Activated CD8-positive, alpha-beta memory T cell treated with anti-CD3 and anti-CD28 coated beads, Interleukin-2, amount 50 U/mL, for 1 hour (primary cell): ENCODE results near the gene RPL13.
A peak's percentile ranks its signal among the peaks of the same experiment; 100 is the strongest.
"Not testable (repeated sequence)": the region's sequence is repeated elsewhere in the genome, so short reads cannot be mapped to it uniquely, and the experiment has no call there.

Experiments
- DNase-seq: peaks from one replicate; pipeline ENCODE4 v3.0.0-alpha.2; 2020; ENCODE audit errors: extremely low read depth

RPL13 gene

GRCh38 chr16:89576153-89577054, 15.9 kb downstream of the RPL13 start:
- DNase-seq, result no peak

- no peak for DNase-seq
Observed at GRCh38 chr16:89577055-89577759, 16.7 kb downstream of the RPL13 start.

- DNase-seq, result no peak
Observed at GRCh38 chr16:89579351-89579750, 18.9 kb downstream of the RPL13 start.

- DNase-seq, result no peak
Observed at GRCh38 chr16:89581045-89581695, 20.7 kb downstream of the RPL13 start.

GRCh38 chr16:89581861-89582563, 21.5 kb downstream of the RPL13 start:
- DNase-seq, result no peak

- no peak for DNase-seq
Observed at GRCh38 chr16:89582614-89583196, 22.2 kb downstream of the RPL13 start.

- DNase-seq, result no peak
Observed at GRCh38 chr16:89583197-89583894, 22.9 kb downstream of the RPL13 start.

- no peak for DNase-seq
Observed at GRCh38 chr16:89583895-89584644, 23.6 kb downstream of the RPL13 start.

- no peak for DNase-seq
Observed at GRCh38 chr16:89584768-89585549, 24.5 kb downstream of the RPL13 start.

- DNase-seq, result no peak
Observed at GRCh38 chr16:89586218-89586617, 25.7 kb downstream of the RPL13 start.

- no peak for DNase-seq
Observed at GRCh38 chr16:89586853-89587252, 26.4 kb downstream of the RPL13 start.

GRCh38 chr16:89587676-89588075, 27.2 kb downstream of the RPL13 start:
- DNase-seq, result not testable (repeated sequence)

- no peak for DNase-seq
Observed at GRCh38 chr16:89588413-89589109, 28.1 kb downstream of the RPL13 start.

- DNase-seq, result no peak
Observed at GRCh38 chr16:89589241-89589926, 28.9 kb downstream of the RPL13 start.

GRCh38 chr16:89593841-89594240, 33.4 kb downstream of the RPL13 start:
- peak; percentile 25 for DNase-seq

GRCh38 chr16:89595330-89596060, 35.0 kb downstream of the RPL13 start:
- no peak for DNase-seq

GRCh38 chr16:89596061-89596689, 35.7 kb downstream of the RPL13 start:
- no peak for DNase-seq
